Measurements from ENCODE around the gene HP. TPM values are rescaled to one million over a fixed set of nuclear protein-coding genes. Genes with fewer than 3 reads are reported as not detected.
"Not testable (repeated sequence)": the region's sequence is repeated elsewhere in the genome, so short reads cannot be mapped to it uniquely, and the experiment has no call there.

The HP gene, protein sequence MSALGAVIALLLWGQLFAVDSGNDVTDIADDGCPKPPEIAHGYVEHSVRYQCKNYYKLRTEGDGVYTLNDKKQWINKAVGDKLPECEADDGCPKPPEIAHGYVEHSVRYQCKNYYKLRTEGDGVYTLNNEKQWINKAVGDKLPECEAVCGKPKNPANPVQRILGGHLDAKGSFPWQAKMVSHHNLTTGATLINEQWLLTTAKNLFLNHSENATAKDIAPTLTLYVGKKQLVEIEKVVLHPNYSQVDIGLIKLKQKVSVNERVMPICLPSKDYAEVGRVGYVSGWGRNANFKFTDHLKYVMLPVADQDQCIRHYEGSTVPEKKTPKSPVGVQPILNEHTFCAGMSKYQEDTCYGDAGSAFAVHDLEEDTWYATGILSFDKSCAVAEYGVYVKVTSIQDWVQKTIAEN
- 66.8 TPM for total RNA-seq
- long read RNA-seq, transcript HP-202 (7 exons, 1,443 nt), result major isoform, 41 of 71 reads
- long read RNA-seq, transcript HP-216 (5 exons, 1,270 nt), result minor isoform, 21 of 71 reads
- long read RNA-seq, partial matches to known transcripts, result 5 of 71 reads
- long read RNA-seq, other reads (novel, unspliced or antisense), result 4 of 71 reads

DNA sequence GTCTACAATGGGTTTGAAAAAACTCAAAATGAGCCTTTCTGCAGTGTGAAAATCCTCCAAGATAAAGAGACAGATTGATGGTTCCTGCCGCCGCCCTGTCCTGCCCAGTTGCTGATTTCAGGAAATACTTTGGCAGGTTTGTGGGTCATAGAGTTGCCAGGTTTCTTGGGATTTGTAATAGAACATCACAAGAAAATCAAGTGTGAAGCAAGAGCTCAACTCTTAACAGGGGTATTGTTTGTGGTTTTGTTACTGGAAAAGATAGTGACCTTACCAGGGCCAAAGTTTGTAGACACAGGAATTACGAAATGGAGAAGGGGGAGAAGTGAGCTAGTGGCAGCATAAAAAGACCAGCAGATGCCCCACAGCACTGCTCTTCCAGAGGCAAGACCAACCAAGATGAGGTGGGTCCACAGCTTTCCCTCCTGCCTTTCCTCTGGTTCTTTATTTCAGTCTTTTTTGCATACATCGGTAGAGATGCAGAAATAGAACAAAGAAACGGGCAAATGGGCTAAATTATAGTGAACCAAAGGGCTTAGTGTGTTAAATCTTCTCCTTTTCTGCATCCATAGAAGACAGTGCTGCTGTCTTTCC, at the start of gene HP:
Gene HP (plus strand): TSS at position 252 of the 594 bp plus-strand sequence. CDS start 148 bp downstream, at position 400.
- ATAC-seq, result peak in 1 of 2 donors; percentile 15
- H3K4me1 ChIP-seq, result peaks cover 17% of the 10 kb centered on the region
- H3K4me3 ChIP-seq; H3K36me3 ChIP-seq; H3K27me3 ChIP-seq (ENCODE audit: low read depth); H3K27ac ChIP-seq; intact Hi-C loops (cut with DNase I); DNase-seq; H3K9me3 ChIP-seq: not testable (repeated sequence)

DNA sequence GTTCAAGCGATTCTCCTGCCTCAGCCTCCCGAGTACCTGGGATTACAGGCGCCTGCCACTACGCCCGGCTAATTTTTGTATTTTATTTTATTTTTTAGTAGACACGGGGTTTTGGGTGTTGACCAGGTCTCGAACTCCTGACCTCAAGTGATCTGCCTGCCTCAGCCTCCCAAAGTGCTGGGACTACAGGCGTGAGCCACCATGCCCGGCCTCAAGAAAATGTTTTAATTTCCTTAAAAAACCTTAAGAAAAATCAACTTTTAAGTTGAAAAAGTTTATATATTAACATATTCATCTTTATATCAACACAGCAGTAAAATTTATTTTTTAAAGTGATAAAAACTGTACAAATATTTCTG, 46.3 kb upstream of the HP start:
- H3K4me1 ChIP-seq; H3K27me3 ChIP-seq (ENCODE audit: low read depth); H3K27ac ChIP-seq; DNase-seq; ATAC-seq; H3K9me3 ChIP-seq; intact Hi-C loops (cut with DNase I); H3K36me3 ChIP-seq: not testable (repeated sequence)
- peak overlapping the region; percentile 78 for H3K4me3 ChIP-seq

DNA sequence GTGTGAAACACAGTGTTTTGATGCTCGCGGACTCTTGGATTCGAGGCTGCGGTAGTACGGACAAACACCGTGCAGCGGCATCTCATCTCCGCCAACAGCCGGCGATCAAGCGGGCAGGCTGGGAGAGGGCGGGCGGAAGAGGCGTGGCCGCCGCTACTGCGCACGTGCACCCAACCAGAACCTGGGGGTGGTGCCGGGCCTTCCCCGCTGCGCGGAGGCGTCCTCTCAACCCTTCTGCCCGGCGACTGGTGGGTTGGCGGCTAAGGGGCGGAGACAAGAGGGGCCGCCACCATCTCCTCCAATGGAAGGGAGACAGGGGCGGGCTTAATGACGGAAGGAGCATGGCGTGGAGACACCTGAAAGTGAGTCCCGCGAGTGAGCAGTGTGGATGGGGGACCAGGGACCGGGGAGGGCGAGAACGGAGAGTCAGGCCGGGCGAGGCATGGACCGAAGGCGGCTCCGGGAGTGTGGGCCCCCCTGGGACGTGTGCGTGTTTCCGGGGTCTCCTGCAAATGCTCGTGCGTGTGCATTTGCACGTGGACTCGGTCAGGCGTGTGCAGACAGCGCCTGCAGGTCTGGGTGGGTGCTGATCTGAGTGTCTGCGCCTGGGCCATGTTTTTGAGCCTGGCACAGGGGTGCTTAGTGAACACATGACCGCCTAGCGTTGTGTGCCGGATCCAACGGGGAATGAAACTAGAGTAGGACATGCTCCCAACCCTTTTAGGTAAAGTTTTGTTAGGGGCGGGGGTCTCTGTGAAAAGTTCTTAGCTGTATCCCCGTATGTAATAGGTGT, 45.7 kb upstream of the HP start, which contains the start of gene DHODH:
Gene DHODH (plus strand): TSS at position 321 of the 793 bp plus-strand sequence. CDS start 21 bp downstream, at position 342.
- Histone ChIP-seq H3K36me3 (peaks cover 5% of the 10 kb centered on the region), H3K4me1 (peaks cover 13% of the 10 kb centered on the region), H3K4me3 (peak within 1 kb of the TSS; percentile 78), H3K27me3 (ENCODE audit: low read depth) (no peaks in the 10 kb centered on the region), H3K27ac (peak within 1 kb of the TSS; percentile 55), H3K9me3 (no peaks in the 10 kb centered on the region)
- intact Hi-C loops (cut with DNase I), result no loop called here
- peak; percentile 99 for DNase-seq
- TF ChIP-seq, protein P1, sequence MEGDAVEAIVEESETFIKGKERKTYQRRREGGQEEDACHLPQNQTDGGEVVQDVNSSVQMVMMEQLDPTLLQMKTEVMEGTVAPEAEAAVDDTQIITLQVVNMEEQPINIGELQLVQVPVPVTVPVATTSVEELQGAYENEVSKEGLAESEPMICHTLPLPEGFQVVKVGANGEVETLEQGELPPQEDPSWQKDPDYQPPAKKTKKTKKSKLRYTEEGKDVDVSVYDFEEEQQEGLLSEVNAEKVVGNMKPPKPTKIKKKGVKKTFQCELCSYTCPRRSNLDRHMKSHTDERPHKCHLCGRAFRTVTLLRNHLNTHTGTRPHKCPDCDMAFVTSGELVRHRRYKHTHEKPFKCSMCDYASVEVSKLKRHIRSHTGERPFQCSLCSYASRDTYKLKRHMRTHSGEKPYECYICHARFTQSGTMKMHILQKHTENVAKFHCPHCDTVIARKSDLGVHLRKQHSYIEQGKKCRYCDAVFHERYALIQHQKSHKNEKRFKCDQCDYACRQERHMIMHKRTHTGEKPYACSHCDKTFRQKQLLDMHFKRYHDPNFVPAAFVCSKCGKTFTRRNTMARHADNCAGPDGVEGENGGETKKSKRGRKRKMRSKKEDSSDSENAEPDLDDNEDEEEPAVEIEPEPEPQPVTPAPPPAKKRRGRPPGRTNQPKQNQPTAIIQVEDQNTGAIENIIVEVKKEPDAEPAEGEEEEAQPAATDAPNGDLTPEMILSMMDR (IDR thresholded peaks at IDR 0.05), result peak; percentile 16
- peak; percentile 100 for ATAC-seq

DNA sequence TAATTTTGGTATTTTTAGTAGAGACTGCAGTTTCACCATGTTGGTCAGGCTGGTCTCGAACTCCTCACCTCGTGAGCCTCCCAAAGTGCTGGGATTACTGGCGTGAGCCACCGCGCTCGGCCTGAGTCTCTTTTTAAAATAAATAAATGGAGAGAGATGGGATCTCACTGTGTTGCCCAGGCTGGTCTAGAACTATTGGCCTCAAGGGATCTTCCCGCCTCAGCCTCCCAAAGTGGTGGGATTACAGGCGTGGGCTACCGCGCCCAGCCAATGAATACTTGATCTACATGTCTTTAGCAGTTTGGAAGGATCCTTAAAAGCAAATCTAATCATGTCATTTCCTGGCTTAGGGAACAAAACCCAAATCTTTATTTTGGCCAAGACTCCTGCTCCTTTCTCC, 44.5 kb upstream of the HP start:
- H3K9me3 ChIP-seq, result no peaks in the 10 kb centered on the region
- H3K4me1 ChIP-seq, result peaks cover 25% of the 10 kb centered on the region
- H3K4me3 ChIP-seq, result no peak overlapping the region
- TF ChIP-seq, protein P1 (IDR thresholded peaks at IDR 0.05), result no peak
- H3K36me3 ChIP-seq, result peaks cover 5% of the 10 kb centered on the region
- H3K27ac ChIP-seq, result no peak overlapping the region
- intact Hi-C loops (cut with DNase I), result no loop called here
- ATAC-seq (no peak), DNase-seq (no peak)
- H3K27me3 ChIP-seq (ENCODE audit: low read depth), result no peaks in the 10 kb centered on the region

DNA sequence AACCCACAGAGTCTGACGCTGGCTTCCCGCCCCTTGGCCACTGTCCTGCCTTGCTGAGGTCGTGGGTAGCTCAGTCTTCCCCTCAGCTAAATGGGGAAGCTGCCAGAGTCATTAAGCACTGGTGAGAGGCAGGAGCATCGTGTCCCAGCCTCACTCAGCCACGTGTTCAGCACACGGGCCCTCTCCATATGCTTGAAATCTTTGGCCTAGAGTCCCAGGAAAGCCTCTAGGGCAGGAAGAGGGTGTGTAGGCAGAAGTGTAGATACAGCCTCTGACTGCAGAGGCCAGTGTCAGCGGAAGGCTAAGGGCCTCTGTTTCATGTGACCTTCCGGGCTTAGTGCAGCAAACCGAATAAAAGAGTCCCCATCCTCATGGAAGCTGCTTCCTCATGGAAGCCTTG, 41.7 kb upstream of the HP start:
- Histone ChIP-seq H3K27ac (peak overlapping the region; percentile 53), H3K4me3 (no peak overlapping the region), H3K36me3 (peaks cover 5% of the 10 kb centered on the region), H3K4me1 (peaks cover 44% of the 10 kb centered on the region), H3K9me3 (no peaks in the 10 kb centered on the region), H3K27me3 (ENCODE audit: low read depth) (no peaks in the 10 kb centered on the region)
- intact Hi-C loops (cut with DNase I), result no loop called here
- TF ChIP-seq, protein P1 (IDR thresholded peaks at IDR 0.05), result no peak
- no peak for ATAC-seq
- no peak for DNase-seq

DNA sequence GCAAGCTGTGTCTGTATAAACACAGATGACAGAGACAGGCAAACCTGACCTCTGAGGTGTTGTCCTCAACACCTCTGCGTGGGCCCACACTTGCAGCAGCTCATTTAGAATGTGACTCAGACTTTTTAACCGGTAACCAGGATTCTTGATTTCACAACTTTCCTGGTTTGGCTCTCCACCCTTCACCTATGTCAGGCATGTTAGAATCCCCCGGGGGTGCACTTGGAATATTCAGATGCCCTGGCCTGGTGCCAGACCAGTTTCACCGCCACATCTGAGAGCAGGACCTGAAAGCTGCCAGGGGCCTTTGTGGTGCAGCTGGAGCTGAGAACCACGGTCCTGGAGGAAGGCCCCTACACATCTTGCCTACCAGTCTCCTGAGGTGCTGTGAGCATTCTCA, 40.9 kb upstream of the HP start:
- Histone ChIP-seq H3K27me3 (ENCODE audit: low read depth) (no peaks in the 10 kb centered on the region), H3K27ac (peak overlapping the region; percentile 74), H3K4me3 (no peak overlapping the region), H3K36me3 (peaks cover 9% of the 10 kb centered on the region), H3K9me3 (no peaks in the 10 kb centered on the region), H3K4me1 (peaks cover 44% of the 10 kb centered on the region)
- ATAC-seq (peak in 1 of 2 donors; percentile 0), DNase-seq (peak; percentile 54)
- intact Hi-C loops (cut with DNase I), result no loop called here
- TF ChIP-seq, protein P1 (IDR thresholded peaks at IDR 0.05), result no peak
